NB4 (cell line): ENCODE data around the gene SAE1.
A peak's percentile ranks its signal among the peaks of the same experiment; 100 is the strongest.

ENCODE experiments used
- DNase-seq: peaks from one replicate; pipeline ENCODE4 v3.0.0; 2010; ENCODE audit warnings: low read depth
- H3K4me3 ChIP-seq: one replicate; pipeline ENCODE4 v1.5.1; 2011; ENCODE audit warnings: mild to moderate bottlenecking, low read depth, low read length, moderate library complexity
- CTCF ChIP-seq: IDR thresholded peaks from one replicate; pipeline ENCODE4 v1.5.1; 2012; ENCODE audit warnings: low read depth, low read length
- MAX ChIP-seq: IDR thresholded peaks from 2 replicates; pipeline ENCODE4 v1.6.1; 2011; ENCODE audit warnings: low read depth, low read length
- MYC ChIP-seq: IDR thresholded peaks from 2 replicates; pipeline ENCODE4 v1.6.1; 2011; ENCODE audit warnings: low read depth, low read length
- POLR2A ChIP-seq: IDR thresholded peaks from 2 replicates; pipeline ENCODE4 v1.6.1; 2011; ENCODE audit warnings: mild to moderate bottlenecking; ENCODE audit not compliant: insufficient read length; ENCODE audit errors: extremely low read depth

Gene SAE1

GRCh38 chr19:47109541-47110375, 20.9 kb upstream of the SAE1 start:
- TF ChIP-seq MYC: no peak
- no peak for TF ChIP-seq CTCF
- no peak for TF ChIP-seq POLR2A
- no peak for TF ChIP-seq MAX
- peak; percentile 90 for DNase-seq
- H3K4me3 ChIP-seq: peak overlapping the region; percentile 77

GRCh38 chr19:47110521-47111005, 20.1 kb upstream of the SAE1 start:
- peak overlapping the region; percentile 77 for H3K4me3 ChIP-seq
- TF ChIP-seq MAX (no peak), MYC (no peak), CTCF (no peak), POLR2A (no peak)
- DNase-seq: peak; percentile 64

GRCh38 chr19:47111006-47111621, 19.5 kb upstream of the SAE1 start:
- TF ChIP-seq MYC: no peak
- TF ChIP-seq POLR2A: no peak
- TF ChIP-seq CTCF: no peak
- TF ChIP-seq MAX: no peak
- peak overlapping the region; percentile 77 for H3K4me3 ChIP-seq
- peak; percentile 86 for DNase-seq

GRCh38 chr19:47111682-47112165, 18.9 kb upstream of the SAE1 start:
- no peak for DNase-seq
- H3K4me3 ChIP-seq: peak overlapping the region; percentile 77
- TF ChIP-seq MYC: no peak
- no peak for TF ChIP-seq POLR2A

GRCh38 chr19:47112166-47112996, 18.3 kb upstream of the SAE1 start:
- peak; percentile 100 for DNase-seq
- no peak for TF ChIP-seq MAX
- TF ChIP-seq MYC: no peak
- TF ChIP-seq POLR2A: no peak
- TF ChIP-seq CTCF: no peak
- H3K4me3 ChIP-seq: peak overlapping the region; percentile 77
